OCI-LY3 (cell line): Measurements from ENCODE around the gene SGSH.

Source experiments
- H2AFZ ChIP-seq: fragments of 200-600, 300-600 bp; shearing (Covaris generic); 2 replicates; pipeline ENCODE4 v1.6.0; 2014; ENCODE audit warnings: antibody characterized with exemption, low read depth, low read length
- H3K27ac ChIP-seq: fragments of 200-600, 300-600 bp; sonication (generic); 2 replicates; pipeline ENCODE4 v1.5.1; 2014; ENCODE audit warnings: mild to moderate bottlenecking, low read length, moderate library complexity, mixed read lengths
- H3K27me3 ChIP-seq: fragments of 200-600, 300-600 bp; sonication (generic); 2 replicates; pipeline ENCODE4 v1.6.1; 2014; ENCODE audit warnings: low read depth, low read length, mixed read lengths
- H3K36me3 ChIP-seq: fragments of 200-600, 300-600 bp; sonication (generic); replicated peaks from 2 replicates; pipeline ENCODE3; 2014; ENCODE audit warnings: low read depth, low read length, mixed read lengths
- H3K4me1 ChIP-seq: fragments of 300-600, 200-600 bp; sonication (generic); 2 replicates; pipeline ENCODE4 v1.6.1; 2014; ENCODE audit warnings: low read length, mixed read lengths
- H3K4me2 ChIP-seq: fragments of 200-600, 300-600 bp; sonication (generic); 2 replicates; pipeline ENCODE4 v1.6.1; 2014; ENCODE audit warnings: low read length, mixed read lengths
- H3K4me3 ChIP-seq: fragments of 300-600, 200-600 bp; sonication (generic); 2 replicates; pipeline ENCODE4 v1.5.1; 2014; ENCODE audit warnings: antibody characterized with exemption, mild to moderate bottlenecking, low read length, moderate library complexity
- H3K79me2 ChIP-seq: fragments of 300-600, 200-600 bp; shearing (Covaris generic); 2 replicates; pipeline ENCODE4 v1.6.1; 2014; ENCODE audit warnings: mild to moderate bottlenecking, low read length, mixed read lengths
- H3K9ac ChIP-seq: fragments of 300-600, 200-600 bp; shearing (Covaris generic); 2 replicates; pipeline ENCODE4 v1.6.0; 2014; ENCODE audit warnings: mild to moderate bottlenecking, low read length, moderate library complexity
- H3K9me3 ChIP-seq: fragments of 200-600, 300-600 bp; shearing (Covaris generic); 2 replicates; pipeline ENCODE4 v1.6.1; 2014; ENCODE audit warnings: low read length, mixed read lengths; ENCODE audit not compliant: insufficient read depth
- H4K20me1 ChIP-seq: fragments of 200-600, 300-600 bp; sonication (generic); 2 replicates; pipeline ENCODE4 v1.6.1; 2016; ENCODE audit warnings: low read length, mixed read lengths; ENCODE audit not compliant: insufficient read depth
- CTCF ChIP-seq: fragments of 200-600, 300-600 bp; sonication (generic); IDR thresholded peaks from 2 replicates; pipeline ENCODE4 v1.5.1; 2014; ENCODE audit warnings: antibody characterized with exemption, low read length, low read depth
- EZH2phosphoT487 ChIP-seq: fragments of 200-600 bp; shearing (Covaris generic); IDR thresholded peaks from 2 replicates; pipeline ENCODE4 v1.6.1; 2018; ENCODE audit warnings: antibody characterized with exemption, mixed run types, low read depth

The SGSH gene

DNA sequence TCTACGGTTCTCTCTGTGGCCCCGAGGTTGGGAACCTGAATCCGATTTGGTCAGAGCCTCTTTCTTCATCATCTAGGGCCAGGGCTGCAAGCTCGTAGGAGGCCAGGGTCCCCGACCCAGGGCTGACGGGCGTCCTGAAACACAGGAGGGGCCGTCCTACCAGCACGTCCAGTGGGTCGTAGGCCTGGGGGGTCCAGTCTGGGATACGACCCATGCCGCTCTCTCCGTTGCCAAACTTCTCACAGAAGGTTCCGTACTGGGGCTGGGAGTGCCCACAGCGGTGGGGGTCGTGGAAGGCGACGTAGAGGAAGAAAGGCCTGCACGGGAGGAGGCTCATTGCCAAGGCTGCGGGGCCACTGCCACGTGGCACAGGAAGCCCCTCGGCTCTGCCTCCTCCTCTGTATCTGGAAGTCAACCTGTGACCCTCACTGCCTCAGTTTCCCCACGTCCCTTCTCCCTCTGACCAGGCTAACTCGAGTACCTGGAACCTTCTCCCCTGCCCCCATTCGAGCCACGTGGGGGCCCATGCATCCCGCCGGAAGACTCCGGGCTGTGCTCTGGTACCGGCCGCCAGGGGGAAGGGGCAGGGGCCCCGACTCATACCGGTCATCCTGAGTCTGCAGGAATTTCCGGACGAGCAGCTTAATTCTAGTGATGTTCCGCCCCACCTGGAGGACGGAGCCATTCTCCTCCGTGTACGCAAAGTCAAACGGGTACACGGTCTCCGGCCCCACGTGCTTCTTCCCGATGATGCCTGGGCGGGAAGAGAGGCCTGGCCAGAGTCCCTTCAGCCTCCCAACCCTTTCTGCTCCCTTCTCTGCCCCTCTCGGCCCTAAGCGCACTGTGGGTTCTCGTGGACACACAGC is 5.9 kb downstream of the SGSH start:
- Histone ChIP-seq H3K4me3 (no peak overlapping the region), H3K27ac (no peak overlapping the region), H2AFZ (no peak overlapping the region), H3K9me3 (no peaks in the 10 kb centered on the region), H3K27me3 (no peaks in the 10 kb centered on the region), H3K36me3 (peaks cover 35% of the 10 kb centered on the region), H4K20me1 (peaks cover 18% of the 10 kb centered on the region), H3K4me2 (no peak overlapping the region), H3K9ac (no peak overlapping the region), H3K79me2 (peaks cover 8% of the 10 kb centered on the region), H3K4me1 (peaks cover 3% of the 10 kb centered on the region; the same call in 1 of the 2 replicates)
- TF ChIP-seq CTCF, result no peak
- no peak for TF ChIP-seq EZH2phosphoT487

DNA sequence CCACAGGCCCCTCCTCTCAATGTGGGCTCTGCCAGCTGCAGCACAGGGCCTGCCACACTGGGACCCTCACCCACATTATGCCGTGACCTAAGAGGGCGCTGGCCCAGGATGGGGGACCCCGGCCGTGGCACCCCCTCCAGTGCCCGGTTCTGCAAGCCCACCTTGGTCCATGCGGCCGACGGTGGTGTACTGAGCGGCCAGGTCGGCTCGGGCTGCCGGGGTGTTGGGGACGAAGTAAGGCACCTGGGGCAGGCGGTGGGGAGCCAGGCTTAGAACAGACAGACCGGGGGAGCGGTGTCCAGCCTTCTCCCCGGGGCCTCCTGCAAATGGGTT is 6.5 kb downstream of the SGSH start:
- no peak overlapping the region for H3K27ac ChIP-seq
- H3K4me2 ChIP-seq, result no peak overlapping the region
- peaks cover 4% of the 10 kb centered on the region for H3K79me2 ChIP-seq
- no peak overlapping the region for H2AFZ ChIP-seq
- H3K36me3 ChIP-seq, result peaks cover 34% of the 10 kb centered on the region
- no peak overlapping the region for H3K9ac ChIP-seq
- no peaks in the 10 kb centered on the region for H3K27me3 ChIP-seq
- H4K20me1 ChIP-seq, result peaks cover 14% of the 10 kb centered on the region
- no peaks in the 10 kb centered on the region for H3K9me3 ChIP-seq
- no peaks in the 10 kb centered on the region for H3K4me1 ChIP-seq
- H3K4me3 ChIP-seq, result no peak overlapping the region
- TF ChIP-seq CTCF (no peak), EZH2phosphoT487 (no peak)

DNA sequence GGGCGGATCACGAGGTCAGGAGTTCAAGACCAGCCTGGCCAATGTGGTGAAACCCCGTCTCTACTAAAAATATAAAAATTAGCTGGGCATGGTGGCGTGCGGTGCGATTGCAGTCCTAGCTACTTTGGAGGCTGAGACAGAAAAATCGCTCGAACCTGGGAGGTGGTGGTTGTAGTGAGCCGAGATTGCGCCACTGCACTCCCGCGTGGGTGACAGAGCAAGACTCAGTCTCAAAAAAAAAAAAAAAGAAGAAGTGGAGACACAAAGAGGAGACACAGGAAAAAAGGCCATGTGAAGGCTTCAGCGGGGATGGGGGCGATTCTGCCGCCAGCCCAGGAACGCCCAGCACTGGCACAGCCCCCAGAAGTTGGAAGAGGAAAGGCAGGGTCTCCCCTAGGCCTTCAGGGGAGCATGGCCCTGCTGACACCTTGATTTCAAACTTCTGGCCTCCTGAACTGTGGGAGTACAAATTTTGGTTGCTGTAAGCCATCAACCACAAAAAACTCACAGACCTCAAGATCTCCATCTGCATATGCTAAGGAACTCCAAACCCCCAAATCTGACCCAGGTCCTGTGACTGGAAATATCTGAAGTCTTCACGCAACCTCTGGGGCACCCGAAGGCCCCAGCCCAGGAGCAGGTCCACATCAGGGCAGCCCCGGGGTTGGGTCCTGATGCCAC is 7.0 kb downstream of the SGSH start:
- peaks cover 29% of the 10 kb centered on the region for H3K36me3 ChIP-seq
- H4K20me1 ChIP-seq, result peaks cover 9% of the 10 kb centered on the region
- no peak for TF ChIP-seq CTCF
- no peak for TF ChIP-seq EZH2phosphoT487
- H3K79me2 ChIP-seq, result no peaks in the 10 kb centered on the region
- H3K4me3 ChIP-seq, result no peak overlapping the region
- no peak overlapping the region for H3K9ac ChIP-seq
- H3K27ac ChIP-seq, result no peak overlapping the region
- H3K9me3 ChIP-seq, result no peaks in the 10 kb centered on the region
- H3K4me2 ChIP-seq, result no peak overlapping the region
- no peaks in the 10 kb centered on the region for H3K4me1 ChIP-seq
- no peak overlapping the region for H2AFZ ChIP-seq
- no peaks in the 10 kb centered on the region for H3K27me3 ChIP-seq

DNA sequence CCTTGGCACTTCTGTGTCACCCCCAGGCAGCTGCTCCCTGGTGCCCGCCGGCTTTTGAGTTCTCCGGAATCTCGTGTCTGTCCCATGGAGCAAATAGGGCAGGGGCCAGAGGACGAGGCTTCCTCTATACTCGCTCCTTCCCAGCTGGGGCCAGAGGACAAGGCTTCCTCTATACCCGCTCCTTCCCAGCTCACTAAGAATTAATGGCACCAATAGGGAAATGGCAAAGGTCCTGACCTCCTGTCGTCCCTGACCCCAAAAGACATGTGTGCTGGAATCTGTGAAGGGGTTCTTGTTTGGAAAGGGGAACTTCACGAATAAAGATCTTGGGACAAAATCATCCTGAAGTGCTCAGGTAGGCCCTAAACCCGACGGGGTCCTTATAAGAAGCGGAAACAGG is 7.6 kb downstream of the SGSH start:
- Histone ChIP-seq H2AFZ (no peak overlapping the region), H3K4me3 (no peak overlapping the region), H3K27me3 (no peaks in the 10 kb centered on the region), H3K9me3 (no peaks in the 10 kb centered on the region), H3K4me2 (no peak overlapping the region), H3K27ac (no peak overlapping the region), H3K4me1 (no peaks in the 10 kb centered on the region), H3K36me3 (peaks cover 23% of the 10 kb centered on the region), H4K20me1 (peaks cover 3% of the 10 kb centered on the region), H3K79me2 (no peaks in the 10 kb centered on the region), H3K9ac (no peak overlapping the region)
- TF ChIP-seq CTCF (no peak), EZH2phosphoT487 (no peak)
